Measurements from ENCODE around the gene CELSR3. TPM values are rescaled to one million over a fixed set of nuclear protein-coding genes. Genes with fewer than 3 reads are reported as not detected.

Gene CELSR3
- total RNA-seq, 1 experiment from 2014 or later = 17.6 TPM

DNA sequence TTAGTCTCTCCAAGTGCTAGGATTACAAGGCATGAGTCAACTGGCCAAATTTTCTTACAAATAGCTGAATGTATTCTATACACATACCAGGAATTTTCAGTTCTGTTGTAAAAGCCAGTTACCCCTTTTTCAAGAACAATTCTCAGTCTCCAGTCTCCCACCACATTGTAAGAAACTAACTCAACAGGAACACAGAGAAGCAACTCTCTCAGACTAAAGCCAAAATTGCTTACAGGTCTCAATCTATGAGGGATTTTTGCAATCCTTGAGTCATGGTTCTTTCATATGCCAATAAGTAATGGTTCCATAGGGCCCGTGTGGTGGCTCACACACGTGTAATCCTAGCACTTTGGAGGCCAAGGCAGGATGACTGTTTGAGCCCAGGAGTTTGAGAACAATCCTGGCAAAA lies 45.8 kb upstream of the CELSR3 start:
- peaks cover 96% of the 10 kb centered on the region for H3K36me3 Mint-ChIP-seq (ENCODE audit: insufficient read depth, unreplicated experiment)
- intact Hi-C loops (cut with micrococcal nuclease) = loop anchor here (1.0 kb wide), 1 partner anchor 9 kb away; the partner anchor contains the start of gene IP6K2
- peaks cover 21% of the 10 kb centered on the region for H3K4me1 Mint-ChIP-seq (ENCODE audit: insufficient read depth, unreplicated experiment)
- H3K27ac Mint-ChIP-seq (ENCODE audit: low read depth, unreplicated experiment) = peak overlapping the region; percentile 96
- ChIA-PET POLR2A (interaction anchor here (0.9 to 6.4 kb wide), 17 partner anchors 8 to 619 kb away, joined by 3 to 100 read pairs (median 7); partner anchors contain the start of genes ARIH2, CELSR3, IP6K2 and NCKIPSD), CTCF (interaction anchor here (0.6 to 1.6 kb wide), 8 partner anchors 10 to 106 kb away, joined by 3 to 6 read pairs (median 4); no protein-coding TSS in a partner anchor)
- no peaks in the 10 kb centered on the region for H3K9me3 Mint-ChIP-seq (ENCODE audit: unreplicated experiment)
- H3K4me3 Mint-ChIP-seq (ENCODE audit: unreplicated experiment) = peak overlapping the region; percentile 53
- peak; percentile 72 for DNase-seq (ENCODE audit: unreplicated experiment)
- TF ChIP-seq CTCF (IDR thresholded peaks at IDR 0.05; ENCODE audit: unreplicated experiment) = no peak
- TSS peak; percentile 49 for BruUV-seq (replicated peaks)
- no peaks in the 10 kb centered on the region for H3K27me3 Mint-ChIP-seq (ENCODE audit: insufficient read depth, unreplicated experiment)

DNA sequence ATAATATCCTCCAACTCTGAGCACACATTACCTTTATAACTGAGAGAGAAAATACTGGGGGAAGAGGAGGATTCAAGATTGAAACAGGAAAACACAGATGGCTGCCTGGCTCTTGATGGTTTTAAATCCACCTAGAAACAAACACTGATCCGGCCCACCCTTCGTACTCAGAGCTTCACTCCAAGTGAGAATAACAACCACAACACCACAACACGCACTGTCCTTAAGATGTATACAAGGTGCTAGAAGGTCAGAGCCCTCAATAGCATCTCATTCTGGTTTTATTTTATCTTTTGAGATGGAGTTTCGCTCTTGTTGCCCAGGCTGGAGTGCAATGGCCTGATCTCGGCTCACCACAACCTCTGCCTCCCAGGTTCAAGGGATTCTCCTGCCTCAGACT lies 44.5 kb upstream of the CELSR3 start:
- DNase-seq (ENCODE audit: unreplicated experiment) = no peak
- Mint-ChIP-seq H3K4me3 (ENCODE audit: unreplicated experiment) (no peak overlapping the region), H3K9me3 (ENCODE audit: unreplicated experiment) (no peaks in the 10 kb centered on the region), H3K27ac (ENCODE audit: low read depth, unreplicated experiment) (peak overlapping the region; percentile 96), H3K27me3 (ENCODE audit: insufficient read depth, unreplicated experiment) (no peaks in the 10 kb centered on the region), H3K4me1 (ENCODE audit: insufficient read depth, unreplicated experiment) (peaks cover 28% of the 10 kb centered on the region), H3K36me3 (ENCODE audit: insufficient read depth, unreplicated experiment) (peaks cover 95% of the 10 kb centered on the region)
- intact Hi-C loops (cut with micrococcal nuclease) = no loop called here
- no peak for TF ChIP-seq CTCF (IDR thresholded peaks at IDR 0.05; ENCODE audit: unreplicated experiment)
- ChIA-PET CTCF (interaction anchor here (0.6 to 1.6 kb wide), 7 partner anchors 8 to 138 kb away, joined by 3 to 6 read pairs (median 3); partner anchors contain the start of genes CELSR3 and SLC26A6), POLR2A (interaction anchor here (1.5 to 6.4 kb wide), 5 partner anchors 9 to 44 kb away, joined by 3 to 100 read pairs (median 11); partner anchors contain the start of genes CELSR3, IP6K2 and NCKIPSD)
- no TSS peak for BruUV-seq (replicated peaks)

DNA sequence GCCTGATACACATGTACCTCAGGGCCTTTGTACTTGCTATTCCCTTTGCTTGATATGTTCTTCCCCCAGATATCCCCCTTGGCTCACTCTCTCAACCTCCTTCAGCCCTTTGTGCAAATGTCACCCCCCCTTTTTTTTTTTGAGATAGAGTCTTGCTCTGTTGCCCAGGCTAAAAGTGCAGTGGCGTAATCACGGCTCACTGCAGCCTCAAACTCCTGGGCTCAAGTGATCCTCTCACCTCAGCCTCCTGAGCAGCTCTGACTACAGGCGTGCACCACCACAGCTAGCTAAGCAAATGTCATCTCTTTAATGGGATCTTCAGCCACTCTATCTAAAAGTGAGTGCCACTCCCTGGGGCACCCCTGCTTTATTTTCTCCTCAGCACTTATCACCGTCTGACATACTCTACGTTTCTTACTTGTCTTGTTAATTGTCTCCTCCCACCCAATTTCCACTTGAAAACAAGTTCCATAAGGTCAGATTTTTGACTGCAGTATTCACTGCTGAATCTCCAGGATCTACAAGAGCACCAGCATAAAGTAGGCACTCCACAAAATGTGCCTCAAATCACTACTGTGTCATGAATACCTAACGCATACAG lies 39.7 kb upstream of the CELSR3 start:
- no peaks in the 10 kb centered on the region for H3K27me3 Mint-ChIP-seq (ENCODE audit: insufficient read depth, unreplicated experiment)
- no peaks in the 10 kb centered on the region for H3K9me3 Mint-ChIP-seq (ENCODE audit: unreplicated experiment)
- H3K4me3 Mint-ChIP-seq (ENCODE audit: unreplicated experiment) = no peak overlapping the region
- BruUV-seq (replicated peaks) = no TSS peak
- TF ChIP-seq CTCF (IDR thresholded peaks at IDR 0.05; ENCODE audit: unreplicated experiment) = no peak
- CTCF ChIA-PET = no interaction called here
- intact Hi-C loops (cut with micrococcal nuclease) = no loop called here
- DNase-seq (ENCODE audit: unreplicated experiment) = no peak
- POLR2A ChIA-PET = interaction anchor here (0.6 kb wide), 2 partner anchors 38 kb away, joined by 3 read pairs; no protein-coding TSS in a partner anchor
- H3K4me1 Mint-ChIP-seq (ENCODE audit: insufficient read depth, unreplicated experiment) = peaks cover 8% of the 10 kb centered on the region
- no peak overlapping the region for H3K27ac Mint-ChIP-seq (ENCODE audit: low read depth, unreplicated experiment)
- peaks cover 97% of the 10 kb centered on the region for H3K36me3 Mint-ChIP-seq (ENCODE audit: insufficient read depth, unreplicated experiment)

- DNase-seq (ENCODE audit: unreplicated experiment) = no peak
- no peaks in the 10 kb centered on the region for H3K9me3 Mint-ChIP-seq (ENCODE audit: unreplicated experiment)
- no TSS peak for BruUV-seq (replicated peaks)
- peaks cover 93% of the 10 kb centered on the region for H3K36me3 Mint-ChIP-seq (ENCODE audit: insufficient read depth, unreplicated experiment)
- POLR2A ChIA-PET = interaction anchor here (8.8 kb wide), 1 partner anchor 15 kb away, joined by 114 read pairs; the partner anchor contains the start of gene IP6K2
- H3K4me1 Mint-ChIP-seq (ENCODE audit: insufficient read depth, unreplicated experiment) = peaks cover 8% of the 10 kb centered on the region
- H3K4me3 Mint-ChIP-seq (ENCODE audit: unreplicated experiment) = no peak overlapping the region
- H3K27ac Mint-ChIP-seq (ENCODE audit: low read depth, unreplicated experiment) = no peak overlapping the region
- H3K27me3 Mint-ChIP-seq (ENCODE audit: insufficient read depth, unreplicated experiment) = no peaks in the 10 kb centered on the region
- intact Hi-C loops (cut with micrococcal nuclease) = no loop called here
- CTCF ChIA-PET = no interaction called here
- no peak for TF ChIP-seq CTCF (IDR thresholded peaks at IDR 0.05; ENCODE audit: unreplicated experiment)
Measured at GRCh38 chr3:48700731-48701405, 38.2 kb upstream of the CELSR3 start.

All from MCF 10A (cell line).